Lower leg skin (tissue), 3 donors: ENCODE measurements around the gene SLC9A3.

Experiments used
- CTCF ChIP-seq, 3 donors: fragments of 450-650 bp; IDR thresholded peaks; one replicate each; pipeline ENCODE4 v1.5.1; 2016; ENCODE audit warnings: antibody characterized with exemption in 3 of 3, mild to moderate bottlenecking in 3 of 3, moderate library complexity in 2 of 3
- POLR2A ChIP-seq, 2 donors: fragments of 450-650 bp; IDR thresholded peaks; one replicate each; pipeline ENCODE4 v1.6.1; 2016 to 2017; ENCODE audit warnings: antibody characterized with exemption in 2 of 2, mild to moderate bottlenecking in 1 of 2, moderate library complexity in 1 of 2

GRCh38 chr5:431711-432050 is 92.6 kb downstream of the SLC9A3 start:
- TF ChIP-seq CTCF (IDR thresholded peaks at IDR 0.05): no peak
- no peak for TF ChIP-seq POLR2A (IDR thresholded peaks at IDR 0.05)
